ENCODE measurements around the gene GUCA1A. TPM values are rescaled to one million over a fixed set of nuclear protein-coding genes. Genes with fewer than 3 reads are reported as not detected.
"Not testable (repeated sequence)": the region's sequence is repeated elsewhere in the genome, so short reads cannot be mapped to it uniquely, and the experiment has no call there.

GUCA1A gene
- total RNA-seq, 1 experiment from 2014 or later = 17.2 TPM

DNA sequence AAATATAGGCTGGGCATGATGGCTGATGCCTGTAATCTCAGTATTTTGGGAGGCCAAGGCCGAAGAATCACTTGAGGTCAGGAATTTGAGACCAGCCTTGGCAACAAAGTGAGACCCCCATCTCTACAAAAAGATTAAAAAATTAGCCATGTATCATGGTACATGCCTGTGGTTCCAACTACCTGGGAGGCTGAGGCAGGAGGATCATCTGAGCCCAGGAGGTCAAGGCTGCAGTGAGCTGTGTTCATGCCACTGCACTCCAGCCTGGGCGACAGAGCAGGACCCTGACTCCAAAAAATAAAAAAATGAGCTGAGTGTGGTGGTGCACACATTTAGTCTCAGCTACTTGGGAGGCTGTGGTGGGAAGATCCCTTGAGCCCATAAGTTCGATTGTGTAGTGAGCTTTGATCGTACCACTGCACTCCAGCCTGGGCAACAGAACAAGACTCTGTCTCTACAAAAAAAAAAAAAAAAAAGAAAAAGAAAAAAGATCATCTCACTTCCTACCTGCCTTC is 31.7 kb downstream of the GUCA1A start:
- Histone ChIP-seq H3K4me2 (ENCODE audit: insufficient read depth, insufficient read length, low read length) (no peak overlapping the region), H2AFZ (ENCODE audit: low read length) (no peak overlapping the region), H3K27ac (ENCODE audit: insufficient read length, low read depth, low read length) (no peak overlapping the region), H3T11ph (ENCODE audit: low read length) (no peak overlapping the region), H2BK12ac (ENCODE audit: insufficient read length, low read depth, low read length) (no peak overlapping the region), H2BK20ac (ENCODE audit: low read depth, low read length, poor library complexity, severe bottlenecking) (no peak overlapping the region), H3K4me1 (ENCODE audit: insufficient read depth, low read length) (no peaks in the 10 kb centered on the region), H2BK120ac (ENCODE audit: low read depth, low read length, poor library complexity, severe bottlenecking) (no peak overlapping the region), H3K23ac (ENCODE audit: insufficient read length, low read depth, low read length) (no peak overlapping the region), H4K20me1 (ENCODE audit: control insufficient read depth, insufficient read depth, insufficient read length) (no peaks in the 10 kb centered on the region), H3K79me2 (ENCODE audit: insufficient read depth, low read length) (no peaks in the 10 kb centered on the region), H3K27me3 (ENCODE audit: insufficient read depth, low read length) (no peaks in the 10 kb centered on the region), H3K9me3 (ENCODE audit: control insufficient read depth, low read depth, low read length) (no peaks in the 10 kb centered on the region), H2AK5ac (ENCODE audit: insufficient read length, low read length) (no peak overlapping the region), H3K79me1 (ENCODE audit: insufficient read depth, low read depth, low read length, poor library complexity, severe bottlenecking) (no peaks in the 10 kb centered on the region), H4K8ac (replicated peaks; ENCODE audit: insufficient read length, low read depth, low read length) (no peak overlapping the region), H3K23me2 (ENCODE audit: insufficient read length, low read depth, low read length, poor library complexity, severe bottlenecking) (no peaks in the 10 kb centered on the region), H3K18ac (ENCODE audit: insufficient read length, low read depth, low read length) (no peak overlapping the region), H3K14ac (ENCODE audit: insufficient read depth, low read length) (no peak overlapping the region), H3K4ac (ENCODE audit: low read depth, low read length) (no peak overlapping the region), H4K5ac (ENCODE audit: insufficient read length, low read depth, low read length) (no peak overlapping the region), H3K9ac (ENCODE audit: extremely low read depth, insufficient read length, low read length) (no peak overlapping the region), H2BK5ac (ENCODE audit: insufficient read length, low read length) (no peak overlapping the region), H3K56ac (ENCODE audit: insufficient read length, low read depth, low read length) (no peak overlapping the region), H2BK15ac (ENCODE audit: low read depth, low read length) (no peak overlapping the region), H4K91ac (ENCODE audit: insufficient read length, low read depth, low read length) (no peak overlapping the region)
- H3K9me3 Mint-ChIP-seq = no peaks in the 10 kb centered on the region
- H3K4me1 Mint-ChIP-seq = peaks cover 4 to 7% of the 10 kb centered on the region in 2 experiments
- no peaks in the 10 kb centered on the region for H3K27me3 Mint-ChIP-seq (ENCODE audit: low read depth)
- no peak overlapping the region for H3K4me3 Mint-ChIP-seq
- WGBS (ENCODE audit: extremely low coverage, insufficient read length, low lambda C conversion rate) = no CpG with 5 or more reads among the region's 4 CpGs
- no peak overlapping the region for H3K27ac Mint-ChIP-seq
- peaks cover 19 to 42% (median 41%) of the 10 kb centered on the region in 3 experiments; a peak in 6 of 7 replicates for H3K36me3 Mint-ChIP-seq (ENCODE audit: insufficient read depth in 1 of 3, low read depth in 3 of 3)
- TF ChIP-seq, protein P1, sequence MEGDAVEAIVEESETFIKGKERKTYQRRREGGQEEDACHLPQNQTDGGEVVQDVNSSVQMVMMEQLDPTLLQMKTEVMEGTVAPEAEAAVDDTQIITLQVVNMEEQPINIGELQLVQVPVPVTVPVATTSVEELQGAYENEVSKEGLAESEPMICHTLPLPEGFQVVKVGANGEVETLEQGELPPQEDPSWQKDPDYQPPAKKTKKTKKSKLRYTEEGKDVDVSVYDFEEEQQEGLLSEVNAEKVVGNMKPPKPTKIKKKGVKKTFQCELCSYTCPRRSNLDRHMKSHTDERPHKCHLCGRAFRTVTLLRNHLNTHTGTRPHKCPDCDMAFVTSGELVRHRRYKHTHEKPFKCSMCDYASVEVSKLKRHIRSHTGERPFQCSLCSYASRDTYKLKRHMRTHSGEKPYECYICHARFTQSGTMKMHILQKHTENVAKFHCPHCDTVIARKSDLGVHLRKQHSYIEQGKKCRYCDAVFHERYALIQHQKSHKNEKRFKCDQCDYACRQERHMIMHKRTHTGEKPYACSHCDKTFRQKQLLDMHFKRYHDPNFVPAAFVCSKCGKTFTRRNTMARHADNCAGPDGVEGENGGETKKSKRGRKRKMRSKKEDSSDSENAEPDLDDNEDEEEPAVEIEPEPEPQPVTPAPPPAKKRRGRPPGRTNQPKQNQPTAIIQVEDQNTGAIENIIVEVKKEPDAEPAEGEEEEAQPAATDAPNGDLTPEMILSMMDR (conservative IDR thresholded peaks at IDR 0.05) = no peak
- DNase-seq = no peak

DNA sequence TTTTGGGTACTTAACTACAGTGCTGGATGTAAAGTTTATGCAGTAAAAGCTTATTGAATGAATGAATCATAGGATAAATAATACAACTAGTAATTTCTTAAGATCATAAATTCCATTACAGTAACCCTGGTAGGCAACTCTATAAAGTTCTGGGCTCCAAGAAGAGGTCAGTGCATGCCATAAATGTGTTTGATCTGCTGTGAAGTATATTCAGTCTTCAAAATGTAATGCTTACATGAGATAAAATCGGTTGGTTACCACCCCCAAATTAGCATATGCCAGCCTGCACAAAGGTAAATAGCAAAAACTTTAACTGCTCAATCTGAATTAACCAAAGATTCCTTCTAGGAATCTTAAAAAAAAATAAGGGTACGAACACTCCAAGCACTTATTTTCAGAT is 34.4 kb downstream of the GUCA1A start:
- no CpG with 5 or more reads among the region's 2 CpGs for WGBS (ENCODE audit: extremely low coverage, insufficient read length, low lambda C conversion rate)
- not testable (repeated sequence) for H3K4me1 Mint-ChIP-seq

More for the DNA sequence above, 34.4 kb downstream of the GUCA1A start:
- not testable (repeated sequence) for H3K4me3 Mint-ChIP-seq; H3T11ph ChIP-seq (ENCODE audit: low read length); DNase-seq; H3K23me2 ChIP-seq (ENCODE audit: insufficient read length, low read depth, low read length, poor library complexity, severe bottlenecking); H3K14ac ChIP-seq (ENCODE audit: insufficient read depth, low read length); H3K27ac Mint-ChIP-seq; H2AK5ac ChIP-seq (ENCODE audit: insufficient read length, low read length); H3K27ac ChIP-seq (ENCODE audit: insufficient read length, low read depth, low read length); H3K79me2 ChIP-seq (ENCODE audit: insufficient read depth, low read length); H2BK20ac ChIP-seq (ENCODE audit: low read depth, low read length, poor library complexity, severe bottlenecking); H3K18ac ChIP-seq (ENCODE audit: insufficient read length, low read depth, low read length); H2BK5ac ChIP-seq (ENCODE audit: insufficient read length, low read length); H2BK15ac ChIP-seq (ENCODE audit: low read depth, low read length); H2BK120ac ChIP-seq (ENCODE audit: low read depth, low read length, poor library complexity, severe bottlenecking); H2AFZ ChIP-seq (ENCODE audit: low read length); H4K8ac ChIP-seq (replicated peaks; ENCODE audit: insufficient read length, low read depth, low read length); H4K5ac ChIP-seq (ENCODE audit: insufficient read length, low read depth, low read length); H4K20me1 ChIP-seq (ENCODE audit: control insufficient read depth, insufficient read depth, insufficient read length); H3K4me2 ChIP-seq (ENCODE audit: insufficient read depth, insufficient read length, low read length); H3K79me1 ChIP-seq (ENCODE audit: insufficient read depth, low read depth, low read length, poor library complexity, severe bottlenecking); H3K27me3 Mint-ChIP-seq (ENCODE audit: low read depth); H3K9ac ChIP-seq (ENCODE audit: extremely low read depth, insufficient read length, low read length); H3K4me1 ChIP-seq (ENCODE audit: insufficient read depth, low read length); H4K91ac ChIP-seq (ENCODE audit: insufficient read length, low read depth, low read length); H3K56ac ChIP-seq (ENCODE audit: insufficient read length, low read depth, low read length); H2BK12ac ChIP-seq (ENCODE audit: insufficient read length, low read depth, low read length); H3K4ac ChIP-seq (ENCODE audit: low read depth, low read length); H3K9me3 Mint-ChIP-seq; H3K9me3 ChIP-seq (ENCODE audit: control insufficient read depth, low read depth, low read length); H3K27me3 ChIP-seq (ENCODE audit: insufficient read depth, low read length); H3K23ac ChIP-seq (ENCODE audit: insufficient read length, low read depth, low read length)
- peaks cover 25 to 65% (median 58%) of the 10 kb centered on the region in 3 experiments; a peak in 6 of 7 replicates for H3K36me3 Mint-ChIP-seq (ENCODE audit: insufficient read depth in 1 of 3, low read depth in 3 of 3)
